Loucy (cell line): ENCODE data around the gene TMEM86B.

ENCODE experiments used
- H2AFZ ChIP-seq: fragments of 200-600 bp; sonication (generic); 2 replicates; pipeline ENCODE4 v1.6.0; 2016; ENCODE audit warnings: antibody characterized with exemption, mild to moderate bottlenecking, low read length, moderate library complexity
- H3F3A ChIP-seq: fragments of 200-600 bp; 2 replicates; pipeline ENCODE4 v1.6.0; 2016; ENCODE audit warnings: antibody characterized with exemption, low read depth, mild to moderate bottlenecking
- H3K27me3 ChIP-seq: fragments of 200-600 bp; sonication (generic); 2 replicates; pipeline ENCODE4 v1.6.1; 2014; ENCODE audit warnings: low read length, mild to moderate bottlenecking; ENCODE audit not compliant: insufficient read depth, poor library complexity, severe bottlenecking
- H3K36me3 ChIP-seq: fragments of 200-600 bp; sonication (generic); 2 replicates; pipeline ENCODE4 v1.6.1; 2016; ENCODE audit warnings: low read length; ENCODE audit not compliant: insufficient read depth
- H3K4me1 ChIP-seq: fragments of 200-600 bp; sonication (generic); 2 replicates; pipeline ENCODE4 v1.5.1; 2014; ENCODE audit warnings: low read length, mild to moderate bottlenecking; ENCODE audit not compliant: insufficient read depth, poor library complexity, severe bottlenecking
- H3K4me2 ChIP-seq: fragments of 200-600 bp; sonication (generic); 2 replicates; pipeline ENCODE4 v1.6.0; 2014; ENCODE audit warnings: antibody characterized with exemption, low read length, low read depth, mild to moderate bottlenecking; ENCODE audit not compliant: poor library complexity, severe bottlenecking
- H3K4me3 ChIP-seq: fragments of 200-600 bp; sonication (generic); 2 replicates; pipeline ENCODE4 v1.5.1; 2014; ENCODE audit warnings: low read length, mild to moderate bottlenecking, mixed read lengths; ENCODE audit not compliant: poor library complexity, severe bottlenecking
- H3K79me2 ChIP-seq: fragments of 200-600 bp; sonication (generic); 2 replicates; pipeline ENCODE4 v1.6.1; 2014; ENCODE audit warnings: low read length; ENCODE audit not compliant: insufficient read depth
- H3K9ac ChIP-seq: fragments of 200-600 bp; sonication (generic); 2 replicates; pipeline ENCODE4 v1.6.0; 2014; ENCODE audit warnings: mild to moderate bottlenecking, low read depth, low read length, moderate library complexity; ENCODE audit not compliant: poor library complexity, severe bottlenecking
- H3K9me2 ChIP-seq: fragments of 200-600 bp; sonication (generic); replicated peaks from 2 replicates; pipeline ENCODE4 v1.6.1; 2016; ENCODE audit warnings: low read depth, low read length, mixed read lengths
- H3K9me3 ChIP-seq: fragments of 200-600 bp; sonication (generic); 2 replicates; pipeline ENCODE4 v1.6.1; 2014; ENCODE audit warnings: mild to moderate bottlenecking, antibody characterized with exemption, low read length, low read depth; ENCODE audit not compliant: insufficient read depth
- H4K20me1 ChIP-seq: fragments of 200-600 bp; sonication (generic); 2 replicates; pipeline ENCODE4 v1.6.0; 2014; ENCODE audit warnings: antibody characterized with exemption, low read length, mild to moderate bottlenecking; ENCODE audit not compliant: insufficient read depth, poor library complexity, severe bottlenecking
- EZH2phosphoT487 ChIP-seq: fragments of 200-600 bp; IDR thresholded peaks from 2 replicates; pipeline ENCODE4 v1.6.1; 2018; ENCODE audit warnings: antibody characterized with exemption, mild to moderate bottlenecking, moderate library complexity, borderline replicate concordance
- TF ChIP-seq, protein P1 (sequence below): fragments of 200-600 bp; sonication (generic); conservative IDR thresholded peaks from 2 replicates; pipeline ENCODE4 v1.5.1; 2014; ENCODE audit warnings: mild to moderate bottlenecking, antibody characterized with exemption, low read length

The TMEM86B gene

DNA sequence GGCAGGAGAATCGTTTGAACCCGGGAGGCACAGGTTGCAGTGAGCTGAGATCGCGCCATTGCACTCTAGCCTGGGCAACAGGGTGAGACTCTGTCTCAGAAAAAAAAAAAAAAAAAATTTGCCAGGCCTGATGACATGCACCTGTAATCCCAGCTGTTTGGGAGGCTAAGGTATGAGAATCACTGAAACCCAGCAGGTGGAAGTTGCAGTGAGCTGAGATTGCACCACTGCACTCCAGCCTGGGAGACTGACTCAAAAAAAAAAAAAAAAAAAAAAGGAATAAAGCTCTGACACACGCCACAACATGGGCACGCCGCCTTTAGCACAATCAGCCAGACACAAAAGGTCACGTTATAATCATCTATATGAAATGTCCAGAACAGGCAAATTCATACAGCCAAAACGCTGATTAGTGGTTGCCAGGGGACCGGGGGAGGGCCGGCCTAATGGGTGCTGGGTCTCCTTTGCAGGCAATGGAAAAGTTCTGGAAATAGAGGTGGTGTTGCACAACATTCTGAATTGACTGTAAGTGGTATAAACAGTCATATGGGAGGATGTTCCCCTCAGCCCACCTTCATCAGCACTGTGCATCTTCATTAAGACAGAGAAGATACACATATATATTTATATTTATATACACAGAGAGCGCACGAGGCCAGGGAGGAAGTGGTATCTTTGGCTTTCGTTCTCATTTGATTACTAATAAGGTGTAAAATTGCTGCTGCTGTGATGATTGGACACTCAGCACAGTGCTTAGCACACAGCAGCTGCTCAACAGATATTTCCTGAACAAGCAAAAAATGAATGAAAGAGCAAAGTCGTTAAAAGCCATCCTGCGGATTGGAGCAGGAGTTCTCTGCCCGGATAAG lies 47.5 kb upstream of the TMEM86B start:
- Histone ChIP-seq H2AFZ (no peak overlapping the region), H3K36me3 (no peaks in the 10 kb centered on the region), H3K9me3 (no peaks in the 10 kb centered on the region), H3K9me2 (no peaks in the 10 kb centered on the region), H3F3A (peaks cover 5% of the 10 kb centered on the region; the same call in 1 of the 2 replicates), H3K9ac (no peak overlapping the region), H4K20me1 (no peaks in the 10 kb centered on the region), H3K4me3 (no peak overlapping the region), H3K4me2 (no peak overlapping the region), H3K27me3 (no peaks in the 10 kb centered on the region), H3K4me1 (peaks cover 12% of the 10 kb centered on the region), H3K79me2 (peaks cover 17% of the 10 kb centered on the region)
- TF ChIP-seq, protein P1, sequence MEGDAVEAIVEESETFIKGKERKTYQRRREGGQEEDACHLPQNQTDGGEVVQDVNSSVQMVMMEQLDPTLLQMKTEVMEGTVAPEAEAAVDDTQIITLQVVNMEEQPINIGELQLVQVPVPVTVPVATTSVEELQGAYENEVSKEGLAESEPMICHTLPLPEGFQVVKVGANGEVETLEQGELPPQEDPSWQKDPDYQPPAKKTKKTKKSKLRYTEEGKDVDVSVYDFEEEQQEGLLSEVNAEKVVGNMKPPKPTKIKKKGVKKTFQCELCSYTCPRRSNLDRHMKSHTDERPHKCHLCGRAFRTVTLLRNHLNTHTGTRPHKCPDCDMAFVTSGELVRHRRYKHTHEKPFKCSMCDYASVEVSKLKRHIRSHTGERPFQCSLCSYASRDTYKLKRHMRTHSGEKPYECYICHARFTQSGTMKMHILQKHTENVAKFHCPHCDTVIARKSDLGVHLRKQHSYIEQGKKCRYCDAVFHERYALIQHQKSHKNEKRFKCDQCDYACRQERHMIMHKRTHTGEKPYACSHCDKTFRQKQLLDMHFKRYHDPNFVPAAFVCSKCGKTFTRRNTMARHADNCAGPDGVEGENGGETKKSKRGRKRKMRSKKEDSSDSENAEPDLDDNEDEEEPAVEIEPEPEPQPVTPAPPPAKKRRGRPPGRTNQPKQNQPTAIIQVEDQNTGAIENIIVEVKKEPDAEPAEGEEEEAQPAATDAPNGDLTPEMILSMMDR: no peak
- no peak for TF ChIP-seq EZH2phosphoT487

DNA sequence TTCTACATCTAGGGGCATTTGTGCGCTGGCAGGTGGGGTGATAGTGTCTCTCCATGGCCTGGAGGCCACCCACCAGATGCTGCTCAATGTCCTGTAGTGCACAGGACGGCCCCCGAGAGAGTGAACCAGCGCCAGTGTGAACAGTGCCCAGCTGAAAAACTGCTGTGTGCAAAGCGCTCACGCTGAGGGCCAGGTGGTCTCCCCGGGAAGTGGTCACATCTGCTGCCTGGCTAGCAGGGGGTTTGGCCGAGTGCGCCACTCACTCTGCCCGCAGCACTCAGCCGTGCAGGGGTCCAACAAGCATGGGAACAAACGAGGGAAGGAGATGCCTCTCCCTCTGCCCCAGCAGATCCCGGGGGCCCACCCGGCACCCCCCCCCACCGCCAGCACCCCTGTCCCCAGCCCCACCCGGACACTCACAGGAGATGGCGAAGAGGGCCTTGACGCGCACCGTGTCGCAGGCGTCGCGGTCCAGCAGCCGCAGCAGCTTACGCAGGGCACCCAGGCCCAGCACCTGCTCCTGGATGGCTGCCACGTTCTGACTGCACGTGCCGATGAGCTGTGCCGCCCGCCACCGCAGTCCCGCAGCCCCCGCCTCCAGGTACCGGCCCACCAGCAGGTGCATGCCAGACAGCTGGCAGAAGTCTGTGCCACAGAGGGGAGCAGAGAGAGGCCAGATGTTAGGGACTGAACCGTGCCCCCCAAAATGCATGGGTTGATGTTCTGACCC lies 45.6 kb upstream of the TMEM86B start:
- Histone ChIP-seq H3K9ac (no peak overlapping the region), H3K9me2 (no peaks in the 10 kb centered on the region), H3F3A (no peaks in the 10 kb centered on the region), H3K36me3 (no peaks in the 10 kb centered on the region), H3K4me3 (no peak overlapping the region), H3K4me1 (peaks cover 3% of the 10 kb centered on the region), H3K79me2 (peaks cover 12% of the 10 kb centered on the region), H3K9me3 (no peaks in the 10 kb centered on the region), H4K20me1 (no peaks in the 10 kb centered on the region), H3K4me2 (no peak overlapping the region), H3K27me3 (no peaks in the 10 kb centered on the region), H2AFZ (no peak overlapping the region)
- TF ChIP-seq, protein P1: no peak
- TF ChIP-seq EZH2phosphoT487: no peak

DNA sequence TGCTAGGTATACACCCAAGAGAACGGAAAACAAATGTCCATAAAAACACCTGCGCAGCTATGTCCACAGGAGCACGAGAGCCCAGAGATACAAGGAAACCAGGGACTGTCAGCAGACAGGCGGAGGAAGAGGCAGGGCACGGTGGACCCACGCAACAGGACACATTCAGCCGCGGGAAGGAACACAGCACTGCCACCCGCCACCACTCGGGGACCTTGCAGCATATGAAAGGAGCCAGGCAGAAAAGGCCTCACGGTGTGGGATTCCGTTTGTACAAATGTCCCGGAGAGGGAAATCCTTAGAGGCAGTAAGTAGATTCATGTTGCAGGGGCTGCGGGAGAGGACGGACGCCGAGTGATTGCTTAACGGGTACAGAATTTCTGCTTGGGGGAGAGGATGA lies 43.6 kb upstream of the TMEM86B start:
- TF ChIP-seq EZH2phosphoT487: no peak
- TF ChIP-seq, protein P1: no peak
- no peaks in the 10 kb centered on the region for H3K9me2 ChIP-seq
- no peak overlapping the region for H2AFZ ChIP-seq
- H3K9me3 ChIP-seq: no peaks in the 10 kb centered on the region
- no peak overlapping the region for H3K4me3 ChIP-seq
- H3F3A ChIP-seq: no peaks in the 10 kb centered on the region
- H4K20me1 ChIP-seq: no peaks in the 10 kb centered on the region
- H3K27me3 ChIP-seq: no peaks in the 10 kb centered on the region
- H3K79me2 ChIP-seq: no peaks in the 10 kb centered on the region
- H3K9ac ChIP-seq: no peak overlapping the region
- no peak overlapping the region for H3K4me2 ChIP-seq
- no peaks in the 10 kb centered on the region for H3K36me3 ChIP-seq
- no peaks in the 10 kb centered on the region for H3K4me1 ChIP-seq
